ENCODE measurements around the gene FOXO3.

The FOXO3 gene

GRCh38 chr6:108733706-108734265 is 173.1 kb downstream of the FOXO3 start:
- no peaks in the 10 kb centered on the region for H3K36me3 ChIP-seq (ENCODE audit: control insufficient read depth, low read length)
- H3K4me1 ChIP-seq (ENCODE audit: control insufficient read depth, low read length): peaks cover 11% of the 10 kb centered on the region
- H3K4me2 ChIP-seq (ENCODE audit: low read length): no peak overlapping the region
- TF ChIP-seq EZH2phosphoT487 (IDR thresholded peaks at IDR 0.05; ENCODE audit: borderline replicate concordance, low read length): no peak
- no peak for TF ChIP-seq CTCF (IDR thresholded peaks at IDR 0.05; ENCODE audit: low read depth, low read length, poor library complexity, severe bottlenecking)
- no peaks in the 10 kb centered on the region for H3K79me2 ChIP-seq (ENCODE audit: control insufficient read depth, low read length)
- H3K27me3 ChIP-seq (ENCODE audit: control insufficient read depth, low read length): peaks cover 8% of the 10 kb centered on the region
- H3K27ac ChIP-seq (ENCODE audit: low read depth, low read length): no peak overlapping the region
- H4K20me1 ChIP-seq (ENCODE audit: control insufficient read depth, insufficient read depth, low read depth, low read length): no peaks in the 10 kb centered on the region
- no peaks in the 10 kb centered on the region for H3F3A ChIP-seq (ENCODE audit: control insufficient read depth, insufficient read depth)
- no peak overlapping the region for H3K4me3 ChIP-seq (ENCODE audit: low read length)
- no peaks in the 10 kb centered on the region for H3K9me2 ChIP-seq (replicated peaks; ENCODE audit: control insufficient read depth, low read length)
- no peaks in the 10 kb centered on the region for H3K9me3 ChIP-seq (ENCODE audit: control insufficient read depth, insufficient read depth, low read length)

Measured in DOHH2 (cell line).